Esophagus muscularis mucosa (tissue), 4 donors: Measurements from ENCODE around the gene MYO1A.

Source experiments
- CTCF ChIP-seq, 3 experiments: fragments of 200-600 bp in 2 of 3; fragments of 450-650 bp in 1 of 3; sonication (generic) in 2 of 3; IDR thresholded peaks; one replicate each; pipeline ENCODE4 v1.5.1; 2017 to 2019; ENCODE audit warnings: antibody characterized with exemption in 3 of 3, mild to moderate bottlenecking in 2 of 3, moderate library complexity in 1 of 3
- EP300 ChIP-seq: sonication (generic); formaldehyde crosslinking; IDR thresholded peaks from one replicate; pipeline ENCODE4 v1.6.1; 2017; ENCODE audit warnings: antibody characterized with exemption
- POLR2A ChIP-seq: fragments of 450-650 bp; IDR thresholded peaks from one replicate; pipeline ENCODE4 v1.6.1; 2017; ENCODE audit warnings: antibody characterized with exemption, moderate library complexity, mild to moderate bottlenecking, low read depth
- POLR2AphosphoS5 ChIP-seq, 2 donors: sonication (generic); formaldehyde crosslinking; IDR thresholded peaks; one replicate each; pipeline ENCODE4 v1.6.1; 2017; ENCODE audit warnings: antibody characterized with exemption in 2 of 2

DNA sequence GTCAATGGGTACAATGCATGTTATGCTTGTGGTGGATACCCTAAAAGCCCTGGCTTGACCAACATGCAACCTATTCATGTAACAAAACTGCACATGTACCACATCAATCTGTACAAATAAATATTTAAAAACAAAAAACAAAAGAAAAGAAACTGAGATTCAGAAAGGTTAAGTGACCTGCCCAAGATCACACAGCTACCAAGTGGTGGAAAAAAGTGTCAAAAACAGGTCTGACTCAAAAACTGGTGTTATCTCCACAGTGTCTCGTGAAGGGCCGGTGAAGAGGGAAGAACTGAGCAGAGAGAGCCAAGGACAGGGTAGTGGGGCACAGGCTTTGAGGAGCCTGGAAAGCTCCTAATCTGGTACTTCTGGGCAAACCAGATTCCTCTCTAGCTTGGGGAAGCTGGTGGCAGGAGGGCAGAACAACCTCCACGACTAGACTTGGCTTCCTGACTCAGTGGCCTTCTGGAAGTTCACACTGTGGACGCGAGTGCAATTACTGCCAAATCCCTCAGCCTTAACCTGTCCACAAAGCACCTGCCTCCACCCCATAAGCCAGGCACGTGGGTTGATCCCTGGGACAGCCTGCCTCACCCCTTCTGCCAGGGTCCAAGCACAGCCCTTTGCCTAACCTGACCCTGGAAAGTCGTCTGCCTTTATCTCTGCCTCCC lies 59.1 kb downstream of the MYO1A start:
- TF ChIP-seq CTCF (IDR thresholded peaks at IDR 0.05) (no peak), POLR2A (no peak), POLR2AphosphoS5 (IDR thresholded peaks at IDR 0.05) (no peak), EP300 (no peak)
